PFSK-1 (cell line): ENCODE results near the gene UNC5B.

Source experiments
- FOXP2 ChIP-seq: optimal IDR thresholded peaks from 2 replicates; pipeline ENCODE3; 2011; ENCODE audit warnings: borderline replicate concordance, control low read depth, inconsistent platforms; ENCODE audit not compliant: insufficient read depth; ENCODE audit errors: extremely low read length, extremely low read depth
- POLR2AphosphoS5 ChIP-seq: IDR thresholded peaks from 2 replicates; pipeline ENCODE4 v1.6.1; 2012; ENCODE audit warnings: low read depth, mild to moderate bottlenecking, control low read depth, low read length, moderate library complexity
- REST ChIP-seq, 2 experiments: IDR thresholded peaks; 2 replicates each; pipeline versions ENCODE4 v1.6.1 to v1.8.0; 2011 to 2012; ENCODE audit warnings: low read depth in 2 of 2, low read length in 2 of 2, control low read depth in 1 of 2, inconsistent platforms in 1 of 2, mild to moderate bottlenecking in 1 of 2, moderate library complexity in 1 of 2; ENCODE audit not compliant: insufficient read depth in 1 of 2
- SIN3A ChIP-seq: IDR thresholded peaks from 2 replicates; pipeline ENCODE4 v1.6.1; 2012; ENCODE audit warnings: mild to moderate bottlenecking, low read length, moderate library complexity, borderline replicate concordance; ENCODE audit not compliant: insufficient read depth
- TAF1 ChIP-seq: IDR thresholded peaks from 2 replicates; pipeline ENCODE4 v1.6.1; 2012; ENCODE audit warnings: low read length, control low read depth, borderline replicate concordance; ENCODE audit not compliant: insufficient read depth

UNC5B gene

GRCh38 chr10:71205468-71205867 lies 6.9 kb upstream of the UNC5B start:
- TF ChIP-seq FOXP2: no peak
- TF ChIP-seq POLR2AphosphoS5: no peak
- no peak for TF ChIP-seq REST (IDR thresholded peaks at IDR 0.05; ENCODE audit: insufficient read depth in 1 of 2, low read depth in 2 of 2, low read length in 2 of 2)
- no peak for TF ChIP-seq SIN3A
- TF ChIP-seq TAF1: no peak

GRCh38 chr10:71206911-71207310 lies 5.5 kb upstream of the UNC5B start:
- TF ChIP-seq REST (IDR thresholded peaks at IDR 0.05; ENCODE audit: insufficient read depth in 1 of 2, low read depth in 2 of 2, low read length in 2 of 2): no peak
- TF ChIP-seq TAF1: no peak
- no peak for TF ChIP-seq POLR2AphosphoS5
- TF ChIP-seq SIN3A: no peak
- no peak for TF ChIP-seq FOXP2

GRCh38 chr10:71207578-71207977 lies 4.8 kb upstream of the UNC5B start:
- no peak for TF ChIP-seq SIN3A
- TF ChIP-seq TAF1: no peak
- no peak for TF ChIP-seq REST (IDR thresholded peaks at IDR 0.05; ENCODE audit: insufficient read depth in 1 of 2, low read depth in 2 of 2, low read length in 2 of 2)
- no peak for TF ChIP-seq POLR2AphosphoS5
- TF ChIP-seq FOXP2: no peak

GRCh38 chr10:71209352-71209715 lies 3.0 kb upstream of the UNC5B start:
- TF ChIP-seq REST (IDR thresholded peaks at IDR 0.05; ENCODE audit: insufficient read depth in 1 of 2, low read depth in 2 of 2, low read length in 2 of 2): no peak
- no peak for TF ChIP-seq POLR2AphosphoS5
- no peak for TF ChIP-seq SIN3A
- no peak for TF ChIP-seq FOXP2
- TF ChIP-seq TAF1: no peak

GRCh38 chr10:71209731-71210541 lies 2.4 kb upstream of the UNC5B start:
- TF ChIP-seq SIN3A (no peak), REST (IDR thresholded peaks at IDR 0.05; ENCODE audit: insufficient read depth in 1 of 2, low read depth in 2 of 2, low read length in 2 of 2) (no peak), TAF1 (no peak), POLR2AphosphoS5 (no peak), FOXP2 (no peak)
